GM18502 (cell line): ENCODE data around the gene ABR.
"Not testable (repeated sequence)": the region's sequence is repeated elsewhere in the genome, so short reads cannot be mapped to it uniquely, and the experiment has no call there.

ENCODE experiments used
- ATAC-seq: cut with Tn5 transposase; IDR thresholded peaks from one replicate; pipeline ENCODE4 v1.9.1; 2021; ENCODE audit warnings: mild to moderate bottlenecking; ENCODE audit not compliant: unreplicated experiment, poor library complexity

Gene ABR

GRCh38 chr17:977166-977565 lies 202.6 kb downstream of the ABR start:
- ATAC-seq = no peak

GRCh38 chr17:976312-976711 lies 203.5 kb downstream of the ABR start:
- ATAC-seq = no peak

- ATAC-seq = no peak
Measured at GRCh38 chr17:975371-975915, 204.3 kb downstream of the ABR start.

- not testable (repeated sequence) for ATAC-seq
Measured at GRCh38 chr17:974778-975177, 205.0 kb downstream of the ABR start.

- no peak for ATAC-seq
Measured at GRCh38 chr17:973053-973452, 206.7 kb downstream of the ABR start.

- ATAC-seq = not testable (repeated sequence)
Measured at GRCh38 chr17:971861-972260, 207.9 kb downstream of the ABR start.

- ATAC-seq = no peak
Measured at GRCh38 chr17:970364-970763, 209.4 kb downstream of the ABR start.

DNA sequence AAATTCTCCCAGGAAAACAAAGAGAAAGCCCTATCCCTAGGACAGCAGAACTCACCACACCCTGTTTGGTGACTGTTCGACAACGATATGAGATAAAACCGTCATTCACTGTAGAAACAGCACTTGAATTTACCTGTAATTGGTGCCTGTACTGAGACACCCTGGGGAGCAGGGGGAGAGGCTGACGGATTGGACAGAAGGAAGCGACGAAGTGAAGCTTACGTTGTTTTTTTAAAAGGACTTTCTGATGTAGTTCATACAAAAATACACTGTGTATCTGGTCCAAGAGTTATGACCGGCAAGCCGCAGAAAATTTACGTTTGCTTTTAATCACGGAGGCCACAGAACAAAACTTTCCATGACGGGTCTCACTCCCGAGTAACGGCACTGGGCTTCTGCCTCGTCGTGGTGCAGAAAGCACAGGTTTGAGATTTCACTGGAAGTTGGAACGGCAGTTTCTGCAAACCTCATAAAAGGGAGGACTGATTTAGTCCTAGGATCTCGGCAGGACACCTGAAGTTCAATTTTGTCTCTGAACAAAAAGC lies 209.9 kb downstream of the ABR start:
- ATAC-seq = no peak

DNA sequence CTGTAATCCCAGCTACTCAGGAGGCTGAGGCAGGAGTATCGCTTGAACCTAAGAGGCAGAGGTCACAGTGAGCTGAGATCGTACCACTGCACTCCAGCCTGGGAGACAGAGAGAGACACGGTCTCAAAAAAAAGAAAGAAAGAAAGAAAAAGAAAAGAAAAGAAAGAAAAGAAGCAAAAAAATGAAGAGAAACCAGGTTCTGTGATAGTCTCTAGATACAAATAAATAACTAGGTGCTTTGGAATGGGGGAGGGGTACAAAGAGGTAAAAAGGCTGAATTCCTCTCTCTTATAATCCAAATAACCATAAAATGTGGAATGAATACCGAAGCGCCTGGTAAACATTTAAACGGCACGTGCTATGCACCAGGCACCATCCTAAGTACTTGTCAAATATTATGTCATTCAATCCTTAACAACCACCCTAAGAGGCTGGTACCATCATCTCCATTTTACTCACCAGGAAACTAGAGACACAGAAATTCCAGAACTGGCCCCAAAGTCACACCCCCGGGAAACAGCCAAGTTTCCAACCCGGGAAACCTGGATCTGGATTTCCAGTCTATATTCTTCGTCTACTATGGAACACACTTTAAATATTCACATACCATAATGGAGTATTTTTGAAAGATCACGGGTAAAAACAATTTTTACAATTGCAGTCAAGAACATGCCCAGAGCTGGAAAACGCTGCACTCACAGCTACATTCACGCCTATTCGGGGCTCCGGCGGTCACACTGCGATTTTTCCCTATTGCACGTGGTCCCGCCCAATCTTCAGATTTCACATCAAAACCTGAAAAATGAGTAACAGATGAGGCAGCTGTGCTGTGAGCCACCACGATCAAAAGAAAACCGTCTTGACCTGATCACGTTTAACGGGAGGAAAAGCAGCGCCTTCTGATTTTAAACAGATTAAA lies 210.7 kb downstream of the ABR start:
- ATAC-seq = no peak

GRCh38 chr17:967122-967521 lies 212.7 kb downstream of the ABR start:
- ATAC-seq = no peak

- no peak for ATAC-seq
Measured at GRCh38 chr17:965311-965989, 214.3 kb downstream of the ABR start.

DNA sequence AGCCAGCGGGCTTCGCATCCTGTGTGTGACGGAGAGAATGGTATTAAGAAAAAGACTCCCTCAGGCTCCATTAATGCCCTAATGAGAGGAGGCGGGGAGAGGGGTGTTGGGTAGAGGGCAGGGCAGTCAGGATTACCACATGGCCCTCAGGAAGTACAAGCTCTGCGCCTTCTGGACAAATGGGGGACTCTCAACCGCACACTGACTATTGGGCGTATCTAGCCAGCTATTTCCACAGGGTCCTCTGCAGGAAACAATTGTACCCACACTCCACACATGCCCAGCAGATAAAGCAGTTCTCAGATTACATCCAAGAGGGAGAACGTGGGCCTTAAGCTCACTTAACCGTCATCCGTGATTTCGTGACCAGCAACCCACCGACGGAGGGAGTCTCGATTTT lies 214.9 kb downstream of the ABR start:
- ATAC-seq = no peak

GRCh38 chr17:962670-963069 lies 217.1 kb downstream of the ABR start:
- no peak for ATAC-seq

- ATAC-seq = no peak
Measured at GRCh38 chr17:962166-962565, 217.6 kb downstream of the ABR start.

GRCh38 chr17:958712-959451 lies 220.9 kb downstream of the ABR start:
- no peak for ATAC-seq

DNA sequence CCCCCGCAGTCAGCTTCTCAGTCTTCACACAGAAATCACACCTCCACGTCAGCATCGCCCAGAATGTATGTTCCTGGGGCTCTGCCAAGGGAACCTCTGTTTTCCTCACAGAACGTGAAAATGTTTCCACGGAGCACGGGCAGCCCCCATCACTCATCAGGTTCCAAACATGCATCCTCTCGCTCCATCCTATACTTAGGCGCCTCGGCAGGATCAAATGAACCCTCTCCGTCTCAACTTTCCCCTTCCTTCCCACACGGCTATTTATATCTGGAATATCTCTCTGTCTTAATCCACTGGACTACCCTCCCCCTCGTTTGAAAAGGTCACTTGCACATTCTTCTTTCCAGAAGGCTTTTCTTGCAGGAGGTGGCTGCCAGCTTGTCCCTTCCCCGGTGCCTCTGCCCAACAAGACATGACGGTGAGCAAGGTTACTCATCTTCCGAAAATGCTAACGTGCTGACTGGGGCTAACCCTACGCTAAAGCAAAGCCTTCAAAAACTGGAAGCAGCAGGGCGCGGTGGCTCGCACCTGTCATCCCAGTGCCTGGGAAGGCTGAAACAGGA lies 221.8 kb downstream of the ABR start:
- ATAC-seq = no peak

GRCh38 chr17:956905-957304 lies 222.9 kb downstream of the ABR start:
- no peak for ATAC-seq

GRCh38 chr17:954431-955164 lies 225.2 kb downstream of the ABR start:
- no peak for ATAC-seq

GRCh38 chr17:953767-954166 lies 226.0 kb downstream of the ABR start:
- no peak for ATAC-seq
